ENCODE measurements around the gene SMYD3.
"Not testable (repeated sequence)": the region's sequence is repeated elsewhere in the genome, so short reads cannot be mapped to it uniquely, and the experiment has no call there.

SMYD3 gene

GRCh38 chr1:245829194-245829593 lies 677.9 kb downstream of the SMYD3 start:
- DNase-seq (ENCODE audit: insufficient read length, low spot score) (no peak), FAIRE-seq (no peak)
- no peak for TF ChIP-seq CTCF (IDR thresholded peaks at IDR 0.05; ENCODE audit: insufficient read depth, missing control alignments)

GRCh38 chr1:245827301-245827700 lies 679.8 kb downstream of the SMYD3 start:
- TF ChIP-seq CTCF (IDR thresholded peaks at IDR 0.05; ENCODE audit: insufficient read depth, missing control alignments): no peak

GRCh38 chr1:245825128-245825901 lies 681.8 kb downstream of the SMYD3 start:
- TF ChIP-seq CTCF (IDR thresholded peaks at IDR 0.05; ENCODE audit: insufficient read depth, missing control alignments): peak; percentile 3
- no peak for DNase-seq (ENCODE audit: insufficient read length, low spot score)
- FAIRE-seq: no peak

More at GRCh38 chr1:245827301-245827700, 679.8 kb downstream of the SMYD3 start:
- no peak for FAIRE-seq
- no peak for DNase-seq (ENCODE audit: insufficient read length, low spot score)

- no peak for DNase-seq (ENCODE audit: insufficient read length, low spot score)
- TF ChIP-seq CTCF (IDR thresholded peaks at IDR 0.05; ENCODE audit: insufficient read depth, missing control alignments): no peak
- no peak for FAIRE-seq
Measured at GRCh38 chr1:245823408-245824147, 683.5 kb downstream of the SMYD3 start.

- DNase-seq (ENCODE audit: insufficient read length, low spot score) (no peak), FAIRE-seq (no peak)
- no peak for TF ChIP-seq CTCF (IDR thresholded peaks at IDR 0.05; ENCODE audit: insufficient read depth, missing control alignments)
Measured at GRCh38 chr1:245822996-245823395, 684.1 kb downstream of the SMYD3 start.

- not testable (repeated sequence) for FAIRE-seq; DNase-seq (ENCODE audit: insufficient read length, low spot score)
Measured at GRCh38 chr1:245818363-245818762, 688.7 kb downstream of the SMYD3 start.

- not testable (repeated sequence) for DNase-seq (ENCODE audit: insufficient read length, low spot score); FAIRE-seq
Measured at GRCh38 chr1:245816496-245816895, 690.6 kb downstream of the SMYD3 start.

- no peak for DNase-seq (ENCODE audit: insufficient read length, low spot score)
- TF ChIP-seq CTCF (IDR thresholded peaks at IDR 0.05; ENCODE audit: insufficient read depth, missing control alignments): no peak
- no peak for FAIRE-seq
Measured at GRCh38 chr1:245814651-245815050, 692.4 kb downstream of the SMYD3 start.
